Caco-2 (cell line): Measurements from ENCODE around the gene SBF2. TPM values are rescaled to one million over a fixed set of nuclear protein-coding genes. Genes with fewer than 3 reads are reported as not detected.

ENCODE experiments used
- BruUV-seq: library from RNA; stranded (reverse); fragments of 400-500 nt; replicated peaks from 2 replicates; lab custom pipeline; 2021; lab: Mats Ljungman, UMichigan
- CTCF ChIA-PET: fragments of 300-600 bp; sonication (Branson Sonifier 250); formaldehyde crosslinking; loops from one replicate; lab custom pipeline; 2022; ENCODE audit warnings: antibody characterized with exemption; lab: Charles Lee
- POLR2A ChIA-PET: fragments of 300-600 bp; sonication (Branson Sonifier 250); formaldehyde crosslinking; loops from one replicate; lab custom pipeline; 2022; ENCODE audit warnings: antibody characterized with exemption; lab: Charles Lee
- DNase-seq, 2 experiments: peaks; one replicate each; pipeline versions ENCODE4 v3.0.0 to v3.0.0-alpha.2; 2020 to 2022
- H3K27me3 ChIP-seq: replicated peaks from 2 replicates; pipeline ENCODE4 v1.6.0; 2011; ENCODE audit warnings: low read length; ENCODE audit not compliant: control insufficient read depth, insufficient read depth
- H3K36me3 ChIP-seq: 2 replicates; pipeline ENCODE4 v1.5.1; 2011; ENCODE audit warnings: low read length; ENCODE audit not compliant: control insufficient read depth, insufficient read depth
- H3K4me1 ChIP-seq: fragments of 250-450 bp; sonication (Bioruptor Pico); 2 replicates; pipeline ENCODE4 v1.5.1; 2020; ENCODE audit warnings: mild to moderate bottlenecking
- H3K4me3 ChIP-seq: 2 replicates; pipeline ENCODE4 v1.5.1; 2011; ENCODE audit warnings: low read depth, mild to moderate bottlenecking, control low read depth, low read length
- H3K9me3 ChIP-seq: fragments of 250-450 bp; sonication (Bioruptor Pico); 2 replicates; pipeline ENCODE4 v1.5.1; 2020; ENCODE audit warnings: mild to moderate bottlenecking, moderate library complexity
- H3K27ac Mint-ChIP-seq: one replicate; pipeline ENCODE4 v1.8.0; 2022; ENCODE audit warnings: mixed read lengths; ENCODE audit not compliant: unreplicated experiment
- H3K27me3 Mint-ChIP-seq: one replicate; pipeline ENCODE4 v1.8.0; 2022; ENCODE audit warnings: mixed read lengths; ENCODE audit not compliant: insufficient read depth, unreplicated experiment
- H3K36me3 Mint-ChIP-seq: one replicate; pipeline ENCODE4 v1.8.0; 2022; ENCODE audit warnings: mild to moderate bottlenecking, mixed read lengths; ENCODE audit not compliant: insufficient read depth, unreplicated experiment
- H3K4me1 Mint-ChIP-seq: one replicate; pipeline ENCODE4 v1.8.0; 2022; ENCODE audit warnings: low read depth, mixed read lengths; ENCODE audit not compliant: unreplicated experiment
- H3K4me3 Mint-ChIP-seq: one replicate; pipeline ENCODE4 v1.8.0; 2022; ENCODE audit warnings: mild to moderate bottlenecking, moderate library complexity, mixed read lengths; ENCODE audit not compliant: unreplicated experiment
- H3K9me3 Mint-ChIP-seq: one replicate; pipeline ENCODE4 v1.8.0; 2022; ENCODE audit warnings: mixed read lengths; ENCODE audit not compliant: unreplicated experiment
- intact Hi-C: fragments of 100-400 bp; cut with micrococcal nuclease; formaldehyde crosslinking; loops from one replicate; pipeline ENCODE4 v1.10.0; 2022; ENCODE audit not compliant: unreplicated experiment
- total RNA-seq: library from RNA; stranded (reverse); gene quantifications from 2 replicates; pipeline ENCODE4 v1.2.3, GENCODE V29; 2022
- TF ChIP-seq, protein P1 (sequence below), 2 experiments: fragments of 200-600 bp in 1 of 2; IDR thresholded peaks; 1 replicate in 1 of 2; 2 replicates in 1 of 2; pipeline versions ENCODE4 v1.5.1 to v1.8.0; 2011 to 2022; ENCODE audit warnings: antibody characterized with exemption in 1 of 2, control low read depth in 1 of 2, inconsistent platforms in 1 of 2, low read depth in 1 of 2, low read length in 1 of 2, mild to moderate bottlenecking in 1 of 2, moderate library complexity in 1 of 2; ENCODE audit not compliant: insufficient read depth in 1 of 2, severe bottlenecking in 1 of 2, unreplicated experiment in 1 of 2

SBF2 gene
- total RNA-seq, 1 experiment from 2014 or later = 72.2 TPM

GRCh38 chr11:10305262-10305963, 11.4 kb upstream of the SBF2 start:
- peaks cover 3% of the 10 kb centered on the region for H3K27me3 Mint-ChIP-seq
- no peaks in the 10 kb centered on the region for H3K9me3 Mint-ChIP-seq
- DNase-seq = peak; percentile 51 to 62
- peaks cover 67% of the 10 kb centered on the region for H3K36me3 Mint-ChIP-seq
- intact Hi-C loops = loop anchor here (5.0 kb wide), 2 partner anchors 47 to 448 kb away; no protein-coding TSS in a partner anchor
- peak overlapping the region; percentile 81 for H3K27ac Mint-ChIP-seq
- Histone ChIP-seq H3K4me3 (peak overlapping the region; percentile 64), H3K4me1 (peaks cover 31% of the 10 kb centered on the region), H3K36me3 (0 out of 2 replicates have a peak, but pooled peaks cover 2% of the 10 kb centered on the region), H3K9me3 (no peaks in the 10 kb centered on the region), H3K27me3 (no peaks in the 10 kb centered on the region)
- TF ChIP-seq, protein P1, sequence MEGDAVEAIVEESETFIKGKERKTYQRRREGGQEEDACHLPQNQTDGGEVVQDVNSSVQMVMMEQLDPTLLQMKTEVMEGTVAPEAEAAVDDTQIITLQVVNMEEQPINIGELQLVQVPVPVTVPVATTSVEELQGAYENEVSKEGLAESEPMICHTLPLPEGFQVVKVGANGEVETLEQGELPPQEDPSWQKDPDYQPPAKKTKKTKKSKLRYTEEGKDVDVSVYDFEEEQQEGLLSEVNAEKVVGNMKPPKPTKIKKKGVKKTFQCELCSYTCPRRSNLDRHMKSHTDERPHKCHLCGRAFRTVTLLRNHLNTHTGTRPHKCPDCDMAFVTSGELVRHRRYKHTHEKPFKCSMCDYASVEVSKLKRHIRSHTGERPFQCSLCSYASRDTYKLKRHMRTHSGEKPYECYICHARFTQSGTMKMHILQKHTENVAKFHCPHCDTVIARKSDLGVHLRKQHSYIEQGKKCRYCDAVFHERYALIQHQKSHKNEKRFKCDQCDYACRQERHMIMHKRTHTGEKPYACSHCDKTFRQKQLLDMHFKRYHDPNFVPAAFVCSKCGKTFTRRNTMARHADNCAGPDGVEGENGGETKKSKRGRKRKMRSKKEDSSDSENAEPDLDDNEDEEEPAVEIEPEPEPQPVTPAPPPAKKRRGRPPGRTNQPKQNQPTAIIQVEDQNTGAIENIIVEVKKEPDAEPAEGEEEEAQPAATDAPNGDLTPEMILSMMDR (IDR thresholded peaks at IDR 0.05; ENCODE audit: insufficient read depth in 1 of 2, low read depth in 1 of 2, low read length in 1 of 2, severe bottlenecking in 1 of 2, unreplicated experiment in 1 of 2) = no peak
- CTCF ChIA-PET = interaction anchor here (0.6 to 4.5 kb wide), 19 partner anchors 11 to 904 kb away, joined by 3 to 44 read pairs (median 5); no protein-coding TSS in a partner anchor
- H3K4me1 Mint-ChIP-seq = peaks cover 33% of the 10 kb centered on the region
- BruUV-seq = no TSS peak
- peak overlapping the region; percentile 85 for H3K4me3 Mint-ChIP-seq
- POLR2A ChIA-PET = interaction anchor here (0.5 to 2.9 kb wide), 33 partner anchors 9 to 1539 kb away, joined by 3 to 22 read pairs (median 4); partner anchors contain the start of genes EIF4G2, SBF2 and WEE1

GRCh38 chr11:10304495-10305261, 10.7 kb upstream of the SBF2 start, which contains the start of gene ADM:
ADM (plus strand) TSS chr11:10305073; CDS start chr11:10305701, 628 bp downstream.
- H3K9me3 ChIP-seq = no peaks in the 10 kb centered on the region
- no peaks in the 10 kb centered on the region for H3K27me3 ChIP-seq
- Mint-ChIP-seq H3K4me1 (peaks cover 29% of the 10 kb centered on the region), H3K36me3 (peaks cover 65% of the 10 kb centered on the region), H3K4me3 (peak within 1 kb of the TSS; percentile 85), H3K27ac (peak within 1 kb of the TSS; percentile 81), H3K27me3 (peaks cover 3% of the 10 kb centered on the region), H3K9me3 (no peaks in the 10 kb centered on the region)
- intact Hi-C loops = loop anchor here (1.0 to 5.0 kb wide), 9 partner anchors 19 to 691 kb away; partner anchors contain the start of gene CTR9
- H3K4me3 ChIP-seq = peak within 1 kb of the TSS; percentile 64
- BruUV-seq = no TSS peak
- TF ChIP-seq, protein P1 (IDR thresholded peaks at IDR 0.05; ENCODE audit: insufficient read depth in 1 of 2, low read depth in 1 of 2, low read length in 1 of 2, severe bottlenecking in 1 of 2, unreplicated experiment in 1 of 2) = peak; percentile 70 to 82
- CTCF ChIA-PET = interaction anchor here (0.6 to 4.5 kb wide), 26 partner anchors 10 to 903 kb away, joined by 3 to 44 read pairs (median 5); no protein-coding TSS in a partner anchor
- peaks cover 24% of the 10 kb centered on the region for H3K4me1 ChIP-seq
- DNase-seq = peak; percentile 95
- POLR2A ChIA-PET = interaction anchor here (0.5 to 2.9 kb wide), 45 partner anchors 9 to 1540 kb away, joined by 3 to 22 read pairs (median 4); partner anchors contain the start of genes CTR9, EIF4G2, SBF2 and WEE1
- 0 out of 2 replicates have a peak, but pooled peaks cover 2% of the 10 kb centered on the region for H3K36me3 ChIP-seq
